Measurements from ENCODE around the gene EFCAB14.

GRCh38 chr1:46650491-46650890, 68.4 kb downstream of the EFCAB14 start:
- TF ChIP-seq POLR2AphosphoS5 (IDR thresholded peaks at IDR 0.05; ENCODE audit: insufficient read depth in 1 of 2, low read depth in 1 of 2), result no peak
- no peak for TF ChIP-seq CTCF (IDR thresholded peaks at IDR 0.05)
